ENCODE results near the gene GREB1. TPM values are rescaled to one million over a fixed set of nuclear protein-coding genes. Genes with fewer than 3 reads are reported as not detected.
A peak's percentile ranks its signal among the peaks of the same experiment; 100 is the strongest.

The GREB1 gene
- total and polyA plus RNA-seq, 9 donors: 104 to 723 (median 232) TPM

GRCh38 chr2:11579867-11580659 is 46.2 kb downstream of the GREB1 start:
- Histone ChIP-seq H3K9me3 (no peaks in the 10 kb centered on the region), H3K4me1 (ENCODE audit: insufficient read depth) (peaks cover 22% of the 10 kb centered on the region), H3K27me3 (no peaks in the 10 kb centered on the region), H3K4me3 (no peak overlapping the region), H3K36me3 (no peaks in the 10 kb centered on the region), H3K27ac (no peak overlapping the region)
- peak in 3 of 5 donors; percentile 29 to 51 (median 47) for DNase-seq
- WGBS, 3 donors: 47 to 66% (median 54%) methylated on average over 10 of the region's 10 CpGs
- no peak for TF ChIP-seq CTCF (IDR thresholded peaks at IDR 0.05)
- no peak for TF ChIP-seq EP300 (IDR thresholded peaks at IDR 0.05)
- no peak for TF ChIP-seq POLR2A (IDR thresholded peaks at IDR 0.05)
- intact Hi-C loops (cut with DNase I): loop anchor here in 3 of 4 donors (5.0 to 10.0 kb wide), 3 partner anchors 38 to 345 kb away; no protein-coding TSS in a partner anchor

GRCh38 chr2:11580697-11581096 is 46.9 kb downstream of the GREB1 start:
- Histone ChIP-seq H3K27me3 (no peaks in the 10 kb centered on the region), H3K36me3 (no peaks in the 10 kb centered on the region), H3K4me1 (ENCODE audit: insufficient read depth) (peaks cover 22% of the 10 kb centered on the region), H3K9me3 (no peaks in the 10 kb centered on the region), H3K27ac (peak overlapping the region in 1 of 2 donors; percentile 74), H3K4me3 (no peak overlapping the region)
- peak in 2 of 5 donors; percentile 50 to 54 for DNase-seq
- intact Hi-C loops (cut with DNase I): loop anchor here in 2 of 4 donors (5.0 to 10.0 kb wide), 2 partner anchors 98 to 346 kb away; no protein-coding TSS in a partner anchor
- WGBS, 3 donors: 60 to 68% (median 67%) methylated on average over 12 of the region's 12 CpGs
- TF ChIP-seq CTCF (IDR thresholded peaks at IDR 0.05) (no peak), EP300 (IDR thresholded peaks at IDR 0.05) (no peak), POLR2A (IDR thresholded peaks at IDR 0.05) (no peak)

GRCh38 chr2:11581124-11581796 is 47.4 kb downstream of the GREB1 start:
- Histone ChIP-seq H3K27me3 (no peaks in the 10 kb centered on the region), H3K27ac (peak overlapping the region in 1 of 2 donors; percentile 74), H3K9me3 (no peaks in the 10 kb centered on the region), H3K4me3 (no peak overlapping the region), H3K4me1 (ENCODE audit: insufficient read depth) (peaks cover 22% of the 10 kb centered on the region), H3K36me3 (no peaks in the 10 kb centered on the region)
- WGBS, 3 donors: 58 to 59% (median 58%) methylated on average over 9 of the region's 9 CpGs
- peak in 1 of 5 donors; percentile 38 for DNase-seq
- no peak for TF ChIP-seq POLR2A (IDR thresholded peaks at IDR 0.05)
- no peak for TF ChIP-seq EP300 (IDR thresholded peaks at IDR 0.05)
- no peak for TF ChIP-seq CTCF (IDR thresholded peaks at IDR 0.05)
- intact Hi-C loops (cut with DNase I): loop anchor here in 2 of 4 donors (5.0 to 10.0 kb wide), 2 partner anchors 99 to 346 kb away; no protein-coding TSS in a partner anchor

- peaks cover 22% of the 10 kb centered on the region for H3K4me1 ChIP-seq (ENCODE audit: insufficient read depth)
- intact Hi-C loops (cut with DNase I): loop anchor here (2.0 to 10.0 kb wide), 5 partner anchors 43 to 347 kb away; no protein-coding TSS in a partner anchor
- no peak for TF ChIP-seq EP300 (IDR thresholded peaks at IDR 0.05)
- TF ChIP-seq POLR2A (IDR thresholded peaks at IDR 0.05): no peak
- TF ChIP-seq CTCF (IDR thresholded peaks at IDR 0.05): no peak
- DNase-seq: peak in 3 of 5 donors; percentile 55 to 72 (median 57)
- H3K36me3 ChIP-seq: no peaks in the 10 kb centered on the region
- H3K27me3 ChIP-seq: no peaks in the 10 kb centered on the region
- 24 to 48% (median 35%) methylated on average over 17 to 19 of the region's 19 CpGs for WGBS, 3 donors
- peak overlapping the region; percentile 68 to 74 for H3K27ac ChIP-seq
- H3K9me3 ChIP-seq: no peaks in the 10 kb centered on the region
- no peak overlapping the region for H3K4me3 ChIP-seq
Measured at GRCh38 chr2:11581797-11582611, 48.2 kb downstream of the GREB1 start.

Measured in ovary (tissue), 9 donors.